Myometrial cell (primary cell): Measurements from ENCODE around the gene STRC. TPM values are rescaled to one million over a fixed set of nuclear protein-coding genes. Genes with fewer than 3 reads are reported as not detected.

ENCODE experiments used
- total RNA-seq: library from RNA; depleted of rRNA; stranded (reverse); fragments of >200 nt; gene quantifications from 2 replicates; pipeline ENCODE4 v1.2.3, GENCODE V29; 2015

Gene STRC
- not detected in 2 replicates for total RNA-seq

GRCh38 chr15:43618700-43619099, at the start of gene STRC:
Gene STRC (minus strand): TSS chr15:43618800. CDS start chr15:43618722, 78 bp downstream.

GRCh38 chr15:43648649-43649429, 30.2 kb upstream of the STRC start, which contains the start of gene CATSPER2:
Gene CATSPER2 (minus strand): TSS chr15:43648844. CDS start chr15:43648061, 783 bp downstream.

GRCh38 chr15:43593328-43594190, 25.0 kb downstream of the STRC start, which contains the start of gene CKMT1B:
Gene CKMT1B (plus strand): TSS chr15:43594027. CDS start chr15:43594219, 192 bp downstream.

GRCh38 chr15:43589778-43590466, 28.7 kb downstream of the STRC start, which contains the start of gene PPIP5K1:
Gene PPIP5K1 (minus strand): TSS chr15:43590208. CDS start chr15:43584504, 5,704 bp downstream.

Other genes with a start within 250 kb of the STRC start
- gene ZSCAN29, start 247.8 kb downstream of the STRC start, total RNA-seq = 5.7 and 14.4 TPM in 2 replicates
- gene TUBGCP4, start 247.7 kb downstream of the STRC start, total RNA-seq = 6.1 and 10.3 TPM in 2 replicates
- gene TP53BP1, start 125.6 kb downstream of the STRC start, total RNA-seq = 38.9 and 52.3 TPM in 2 replicates
- 30.6 and 36.9 TPM in 2 replicates for gene MAP1A, start 101.2 kb downstream of the STRC start, total RNA-seq
- 6.6 and 15.2 TPM in 2 replicates for gene PPIP5K1, start 28.6 kb downstream of the STRC start, total RNA-seq
- not detected in 2 replicates for gene CKMT1B, start 24.8 kb downstream of the STRC start, total RNA-seq
- 0.58 and 2.1 TPM in 2 replicates for gene CATSPER2, start 30.0 kb upstream of the STRC start, total RNA-seq
- not detected in 2 replicates for gene CKMT1A, start 75.1 kb upstream of the STRC start, total RNA-seq
- gene PDIA3, start 127.6 kb upstream of the STRC start, total RNA-seq = 266 and 294 TPM in 2 replicates
- gene ELL3, start 158.2 kb upstream of the STRC start, total RNA-seq = 0.86 and 20.0 TPM in 2 replicates
- 734 and 748 TPM in 2 replicates for gene SERF2, start 173.5 kb upstream of the STRC start, total RNA-seq
- not detected in 2 replicates for gene SERINC4, start 181.4 kb upstream of the STRC start, total RNA-seq
- 15.9 and 24.8 TPM in 2 replicates for gene HYPK, start 181.8 kb upstream of the STRC start, total RNA-seq
- gene MFAP1, start 205.9 kb upstream of the STRC start, total RNA-seq = 17.6 and 21.8 TPM in 2 replicates
- 6.1 and 23.6 TPM in 2 replicates for gene WDR76, start 208.2 kb upstream of the STRC start, total RNA-seq